GM12878 (cell line): ENCODE results near the gene KCNS3. TPM values are rescaled to one million over a fixed set of nuclear protein-coding genes. Genes with fewer than 3 reads are reported as not detected.

Experiments used
- BHLHE40 ChIP-seq, 2 experiments: fragments of 450-650 bp in 1 of 2; IDR thresholded peaks; 2 replicates each; pipeline ENCODE4 v1.6.1; 2011 to 2017; ENCODE audit warnings: low read depth in 2 of 2, borderline replicate concordance in 1 of 2, improper control_type of control experiment in 1 of 2, low read length in 1 of 2, mild to moderate bottlenecking in 1 of 2
- DPF2 ChIP-seq: fragments of 450-650 bp; IDR thresholded peaks from 2 replicates; pipeline ENCODE4 v1.6.1; 2017; ENCODE audit warnings: mild to moderate bottlenecking
- IKZF2 ChIP-seq, 2 experiments: fragments of 450-650 bp; IDR thresholded peaks; 2 replicates each; pipeline ENCODE4 v1.6.1; 2017; ENCODE audit warnings: mild to moderate bottlenecking in 2 of 2, moderate library complexity in 2 of 2
- JUND ChIP-seq: IDR thresholded peaks from 2 replicates; pipeline ENCODE4 v1.6.1; 2012; ENCODE audit warnings: low read depth, mild to moderate bottlenecking, low read length, improper control_type of control experiment, moderate library complexity
- polyA plus RNA-seq, 11 experiments: library from polyadenylated mRNA; depleted of rRNA in 4 of 11; unstranded in 6 of 11; stranded (reverse) in 5 of 11; fragments of >200 nt; fragmentation: Nextera tagmentation in 4 of 11; fragmentation: Illumina TruSeq in 1 of 11; extraction: Ambion mirVana in 4 of 11; extraction: Trizol in 1 of 11; gene quantifications; 1 replicate in 1 of 11; 2 replicates in 10 of 11; pipeline versions ENCODE4 v1.2.1 to v1.2.3, GENCODE V29; 2011 to 2016; ENCODE audit warnings: inconsistent platforms in 2 of 11, missing spikeins in 2 of 11, low read depth in 1 of 11
- total RNA-seq, 4 experiments: library from RNA; depleted of rRNA in 3 of 4; stranded (reverse); fragments of >200 nt in 3 of 4; fragmentation: Illumina TruSeq in 1 of 4; extraction: Trizol in 1 of 4; gene quantifications; 2 replicates each; pipeline versions ENCODE4 v1.2.1 to v1.2.3, GENCODE V29; 2013 to 2021
- TF ChIP-seq, protein P1 (sequence below): fragments of 450-650 bp; IDR thresholded peaks from 2 replicates; pipeline ENCODE4 v1.6.1; 2017; ENCODE audit warnings: low read depth, mild to moderate bottlenecking, moderate library complexity
- TF ChIP-seq, protein P2 (sequence below): fragments of 150-350 bp; IDR thresholded peaks from 2 replicates; pipeline ENCODE4 v1.6.1; 2014; ENCODE audit warnings: mild to moderate bottlenecking, low read depth, low read length
- TF ChIP-seq, protein P3 (sequence below): fragments of 450-650 bp; IDR thresholded peaks from 2 replicates; pipeline ENCODE4 v1.6.1; 2017; ENCODE audit warnings: borderline replicate concordance
- TF ChIP-seq, protein P4 (sequence below): fragments of 450-650 bp; IDR thresholded peaks from 2 replicates; pipeline ENCODE4 v1.6.1; 2014; ENCODE audit warnings: mild to moderate bottlenecking
- TF ChIP-seq, protein P5 (sequence below): fragments of 150-350 bp; IDR thresholded peaks from 2 replicates; pipeline ENCODE4 v1.6.1; 2016; ENCODE audit warnings: low read depth, low read length
- TF ChIP-seq, protein P6 (sequence below): IDR thresholded peaks from 2 replicates; pipeline ENCODE4 v1.6.1; 2012; ENCODE audit warnings: low read depth, low read length, improper control_type of control experiment

The KCNS3 gene
- total and polyA plus RNA-seq, 10 of the 15 experiments (the other 5 are each of a cell fraction or from before 2014, with no cell fraction given), result not detected

DNA sequence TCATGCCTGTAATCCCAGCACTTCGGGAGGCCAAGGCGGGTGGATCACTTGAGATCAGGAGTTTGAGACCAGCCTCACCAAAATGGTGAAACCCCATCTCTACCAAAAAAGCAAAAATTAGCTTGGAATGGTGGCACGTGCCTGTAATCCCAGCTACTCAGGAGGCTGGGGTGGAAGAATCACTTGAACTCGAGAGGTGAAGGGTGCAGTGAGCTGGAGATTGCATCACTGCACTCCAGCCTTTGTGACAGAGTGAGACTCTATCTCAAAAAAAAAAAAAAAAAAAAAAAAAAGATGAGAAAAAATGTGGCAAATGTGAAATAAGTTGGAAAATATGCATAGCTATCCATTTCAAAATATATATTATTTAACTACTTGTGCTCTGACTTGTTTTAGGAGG is 65.0 kb downstream of the KCNS3 start (continued):
- TF ChIP-seq, protein P1, sequence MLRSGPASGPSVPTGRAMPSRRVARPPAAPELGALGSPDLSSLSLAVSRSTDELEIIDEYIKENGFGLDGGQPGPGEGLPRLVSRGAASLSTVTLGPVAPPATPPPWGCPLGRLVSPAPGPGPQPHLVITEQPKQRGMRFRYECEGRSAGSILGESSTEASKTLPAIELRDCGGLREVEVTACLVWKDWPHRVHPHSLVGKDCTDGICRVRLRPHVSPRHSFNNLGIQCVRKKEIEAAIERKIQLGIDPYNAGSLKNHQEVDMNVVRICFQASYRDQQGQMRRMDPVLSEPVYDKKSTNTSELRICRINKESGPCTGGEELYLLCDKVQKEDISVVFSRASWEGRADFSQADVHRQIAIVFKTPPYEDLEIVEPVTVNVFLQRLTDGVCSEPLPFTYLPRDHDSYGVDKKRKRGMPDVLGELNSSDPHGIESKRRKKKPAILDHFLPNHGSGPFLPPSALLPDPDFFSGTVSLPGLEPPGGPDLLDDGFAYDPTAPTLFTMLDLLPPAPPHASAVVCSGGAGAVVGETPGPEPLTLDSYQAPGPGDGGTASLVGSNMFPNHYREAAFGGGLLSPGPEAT, result no peak
- TF ChIP-seq, protein P2, sequence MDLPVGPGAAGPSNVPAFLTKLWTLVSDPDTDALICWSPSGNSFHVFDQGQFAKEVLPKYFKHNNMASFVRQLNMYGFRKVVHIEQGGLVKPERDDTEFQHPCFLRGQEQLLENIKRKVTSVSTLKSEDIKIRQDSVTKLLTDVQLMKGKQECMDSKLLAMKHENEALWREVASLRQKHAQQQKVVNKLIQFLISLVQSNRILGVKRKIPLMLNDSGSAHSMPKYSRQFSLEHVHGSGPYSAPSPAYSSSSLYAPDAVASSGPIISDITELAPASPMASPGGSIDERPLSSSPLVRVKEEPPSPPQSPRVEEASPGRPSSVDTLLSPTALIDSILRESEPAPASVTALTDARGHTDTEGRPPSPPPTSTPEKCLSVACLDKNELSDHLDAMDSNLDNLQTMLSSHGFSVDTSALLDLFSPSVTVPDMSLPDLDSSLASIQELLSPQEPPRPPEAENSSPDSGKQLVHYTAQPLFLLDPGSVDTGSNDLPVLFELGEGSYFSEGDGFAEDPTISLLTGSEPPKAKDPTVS, result no peak
- TF ChIP-seq, protein P3, sequence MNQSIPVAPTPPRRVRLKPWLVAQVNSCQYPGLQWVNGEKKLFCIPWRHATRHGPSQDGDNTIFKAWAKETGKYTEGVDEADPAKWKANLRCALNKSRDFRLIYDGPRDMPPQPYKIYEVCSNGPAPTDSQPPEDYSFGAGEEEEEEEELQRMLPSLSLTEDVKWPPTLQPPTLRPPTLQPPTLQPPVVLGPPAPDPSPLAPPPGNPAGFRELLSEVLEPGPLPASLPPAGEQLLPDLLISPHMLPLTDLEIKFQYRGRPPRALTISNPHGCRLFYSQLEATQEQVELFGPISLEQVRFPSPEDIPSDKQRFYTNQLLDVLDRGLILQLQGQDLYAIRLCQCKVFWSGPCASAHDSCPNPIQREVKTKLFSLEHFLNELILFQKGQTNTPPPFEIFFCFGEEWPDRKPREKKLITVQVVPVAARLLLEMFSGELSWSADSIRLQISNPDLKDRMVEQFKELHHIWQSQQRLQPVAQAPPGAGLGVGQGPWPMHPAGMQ, result no peak
- TF ChIP-seq, protein P4, sequence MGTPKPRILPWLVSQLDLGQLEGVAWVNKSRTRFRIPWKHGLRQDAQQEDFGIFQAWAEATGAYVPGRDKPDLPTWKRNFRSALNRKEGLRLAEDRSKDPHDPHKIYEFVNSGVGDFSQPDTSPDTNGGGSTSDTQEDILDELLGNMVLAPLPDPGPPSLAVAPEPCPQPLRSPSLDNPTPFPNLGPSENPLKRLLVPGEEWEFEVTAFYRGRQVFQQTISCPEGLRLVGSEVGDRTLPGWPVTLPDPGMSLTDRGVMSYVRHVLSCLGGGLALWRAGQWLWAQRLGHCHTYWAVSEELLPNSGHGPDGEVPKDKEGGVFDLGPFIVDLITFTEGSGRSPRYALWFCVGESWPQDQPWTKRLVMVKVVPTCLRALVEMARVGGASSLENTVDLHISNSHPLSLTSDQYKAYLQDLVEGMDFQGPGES, result no peak
- TF ChIP-seq, protein P5, sequence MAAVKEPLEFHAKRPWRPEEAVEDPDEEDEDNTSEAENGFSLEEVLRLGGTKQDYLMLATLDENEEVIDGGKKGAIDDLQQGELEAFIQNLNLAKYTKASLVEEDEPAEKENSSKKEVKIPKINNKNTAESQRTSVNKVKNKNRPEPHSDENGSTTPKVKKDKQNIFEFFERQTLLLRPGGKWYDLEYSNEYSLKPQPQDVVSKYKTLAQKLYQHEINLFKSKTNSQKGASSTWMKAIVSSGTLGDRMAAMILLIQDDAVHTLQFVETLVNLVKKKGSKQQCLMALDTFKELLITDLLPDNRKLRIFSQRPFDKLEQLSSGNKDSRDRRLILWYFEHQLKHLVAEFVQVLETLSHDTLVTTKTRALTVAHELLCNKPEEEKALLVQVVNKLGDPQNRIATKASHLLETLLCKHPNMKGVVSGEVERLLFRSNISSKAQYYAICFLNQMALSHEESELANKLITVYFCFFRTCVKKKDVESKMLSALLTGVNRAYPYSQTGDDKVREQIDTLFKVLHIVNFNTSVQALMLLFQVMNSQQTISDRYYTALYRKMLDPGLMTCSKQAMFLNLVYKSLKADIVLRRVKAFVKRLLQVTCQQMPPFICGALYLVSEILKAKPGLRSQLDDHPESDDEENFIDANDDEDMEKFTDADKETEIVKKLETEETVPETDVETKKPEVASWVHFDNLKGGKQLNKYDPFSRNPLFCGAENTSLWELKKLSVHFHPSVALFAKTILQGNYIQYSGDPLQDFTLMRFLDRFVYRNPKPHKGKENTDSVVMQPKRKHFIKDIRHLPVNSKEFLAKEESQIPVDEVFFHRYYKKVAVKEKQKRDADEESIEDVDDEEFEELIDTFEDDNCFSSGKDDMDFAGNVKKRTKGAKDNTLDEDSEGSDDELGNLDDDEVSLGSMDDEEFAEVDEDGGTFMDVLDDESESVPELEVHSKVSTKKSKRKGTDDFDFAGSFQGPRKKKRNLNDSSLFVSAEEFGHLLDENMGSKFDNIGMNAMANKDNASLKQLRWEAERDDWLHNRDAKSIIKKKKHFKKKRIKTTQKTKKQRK, result no peak
- no peak for TF ChIP-seq BHLHE40 (IDR thresholded peaks at IDR 0.05; ENCODE audit: borderline replicate concordance in 1 of 2, low read depth in 2 of 2, low read length in 1 of 2)
- no peak for TF ChIP-seq DPF2
- TF ChIP-seq, protein P6, sequence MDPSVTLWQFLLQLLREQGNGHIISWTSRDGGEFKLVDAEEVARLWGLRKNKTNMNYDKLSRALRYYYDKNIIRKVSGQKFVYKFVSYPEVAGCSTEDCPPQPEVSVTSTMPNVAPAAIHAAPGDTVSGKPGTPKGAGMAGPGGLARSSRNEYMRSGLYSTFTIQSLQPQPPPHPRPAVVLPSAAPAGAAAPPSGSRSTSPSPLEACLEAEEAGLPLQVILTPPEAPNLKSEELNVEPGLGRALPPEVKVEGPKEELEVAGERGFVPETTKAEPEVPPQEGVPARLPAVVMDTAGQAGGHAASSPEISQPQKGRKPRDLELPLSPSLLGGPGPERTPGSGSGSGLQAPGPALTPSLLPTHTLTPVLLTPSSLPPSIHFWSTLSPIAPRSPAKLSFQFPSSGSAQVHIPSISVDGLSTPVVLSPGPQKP, result no peak
- TF ChIP-seq JUND, result no peak
- no peak for TF ChIP-seq IKZF2 (IDR thresholded peaks at IDR 0.05)
